ENCODE data around the gene SAMSN1.

The SAMSN1 gene

DNA sequence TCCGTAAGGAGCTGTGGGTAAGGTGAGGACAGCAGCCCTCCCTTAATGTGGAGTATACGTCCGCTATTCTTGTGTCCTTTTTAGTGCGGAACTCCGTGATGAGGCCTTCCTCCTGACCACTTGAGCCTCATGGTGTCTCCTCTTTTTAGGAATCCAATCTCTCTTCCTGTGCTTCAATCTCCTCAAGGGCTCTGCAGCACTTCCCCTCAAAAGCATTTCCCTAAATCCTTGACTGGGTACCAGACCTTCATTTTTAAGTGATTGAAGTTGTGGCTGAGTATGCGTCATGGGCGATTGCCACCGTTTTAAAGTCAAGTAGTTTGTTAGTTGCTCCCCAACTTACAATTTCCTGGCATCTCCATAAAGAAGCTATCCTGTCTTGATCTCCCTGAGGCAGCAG lies 62.8 kb downstream of the SAMSN1 start:
- no peak for DNase-seq

DNA sequence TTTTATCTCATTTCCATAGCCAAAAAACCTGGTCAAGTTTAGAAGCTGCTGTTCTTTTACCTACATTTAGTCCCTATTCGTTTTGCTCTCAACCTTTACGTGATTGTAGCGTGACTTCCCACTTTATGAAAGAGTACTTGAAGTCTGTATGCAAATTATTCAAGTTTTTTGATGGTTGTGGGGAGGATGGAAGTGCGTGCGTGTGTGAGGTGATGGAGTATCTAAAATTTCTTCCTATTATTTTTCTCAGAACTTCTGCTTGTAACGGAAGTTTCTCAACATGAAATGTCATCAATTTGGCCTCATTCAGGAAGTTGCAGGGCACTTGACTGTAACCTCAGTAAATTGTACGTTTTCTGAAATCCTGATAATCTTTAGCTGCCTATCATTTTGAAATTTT lies 64.0 kb downstream of the SAMSN1 start:
- DNase-seq: no peak

DNA sequence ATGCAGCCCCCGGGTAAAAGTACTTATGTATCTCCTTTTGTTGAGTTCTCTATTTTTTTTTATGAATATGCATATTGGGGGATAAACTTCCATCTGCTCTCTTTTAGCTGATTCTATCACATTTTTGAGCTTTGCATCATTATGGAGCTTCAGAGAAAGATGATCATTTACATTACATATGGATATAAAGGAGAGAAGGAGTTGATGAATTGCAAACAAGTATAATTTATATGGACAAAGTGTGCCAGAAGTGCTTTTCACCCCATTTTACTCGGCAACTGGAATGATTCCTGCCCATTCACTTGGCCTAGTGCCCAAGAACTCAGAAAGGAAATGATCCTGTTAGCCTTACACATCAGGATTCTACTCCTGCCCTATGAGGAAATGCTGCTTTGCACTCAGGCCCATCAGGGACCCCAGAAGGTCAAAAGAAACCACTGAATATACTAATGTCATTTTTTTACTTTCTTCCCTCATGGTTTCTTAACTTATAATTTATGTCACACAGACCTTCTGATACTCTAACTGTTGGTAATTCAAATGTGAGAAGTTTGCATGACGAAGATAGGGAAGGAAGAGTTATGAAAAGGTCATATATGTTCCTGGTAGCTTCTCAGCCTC lies 65.6 kb downstream of the SAMSN1 start:
- DNase-seq: no peak

DNA sequence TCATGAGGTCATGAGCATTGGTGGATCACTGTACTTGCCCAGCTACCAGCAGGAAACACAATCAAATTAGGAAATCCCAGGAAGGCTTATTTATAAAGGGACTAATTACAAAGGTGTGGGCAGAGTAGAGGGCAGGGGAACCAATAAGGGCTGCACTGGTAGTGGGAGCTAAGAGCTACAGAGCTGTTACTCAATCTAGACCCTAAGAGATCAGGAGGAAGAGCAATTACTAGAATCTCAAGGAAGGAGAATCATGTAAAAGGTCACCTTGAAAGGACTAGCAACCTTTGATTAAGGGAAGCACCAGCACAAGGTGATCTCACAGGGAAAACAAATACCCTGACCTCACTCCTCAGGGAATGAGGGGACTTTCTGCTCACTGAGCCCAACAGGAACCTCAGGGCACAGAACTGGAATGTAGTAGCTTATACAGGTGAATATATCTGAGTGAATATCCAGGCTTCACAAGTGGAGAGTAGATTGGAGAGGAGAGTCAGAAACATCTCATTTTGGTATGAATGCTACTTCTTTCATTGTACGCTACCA lies 66.8 kb downstream of the SAMSN1 start:
- no peak for DNase-seq

DNA sequence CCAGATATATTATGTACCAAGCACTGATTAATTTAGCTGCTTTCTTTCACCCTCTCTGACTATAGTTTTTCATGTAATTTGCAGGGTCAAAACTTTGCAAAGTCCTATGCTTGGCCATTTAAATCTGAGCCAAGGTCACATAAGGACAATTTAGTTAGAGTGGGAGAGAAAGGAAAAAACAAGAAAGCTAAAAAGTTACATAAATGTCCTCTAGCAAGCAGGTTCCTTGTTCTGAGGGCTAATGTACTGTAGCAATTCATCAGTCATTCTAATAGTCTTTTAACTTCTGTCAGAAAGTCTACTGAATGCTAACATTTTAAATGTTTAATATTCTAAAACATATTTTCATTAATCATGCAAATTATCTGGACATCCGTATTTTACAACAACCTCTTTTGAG lies 68.3 kb downstream of the SAMSN1 start:
- no peak for DNase-seq

DNA sequence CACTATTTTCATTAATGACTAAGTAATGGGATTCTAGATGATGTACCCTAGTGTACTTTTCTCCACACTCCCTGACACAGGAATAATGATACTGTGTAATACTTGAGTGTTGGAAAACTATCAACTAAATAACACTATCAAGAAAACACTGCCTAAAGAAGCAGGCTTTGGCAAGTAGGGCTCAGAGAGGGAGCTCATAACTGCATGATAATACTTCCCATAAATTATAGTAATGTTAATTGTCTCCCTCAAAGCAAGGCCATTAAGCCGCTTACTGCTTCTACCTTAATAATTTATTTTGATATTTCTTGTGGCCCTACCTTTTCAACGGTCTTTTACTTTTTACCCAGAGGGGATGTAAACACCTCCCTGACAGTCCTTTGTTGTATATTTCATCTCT lies 69.0 kb downstream of the SAMSN1 start:
- DNase-seq: no peak

DNA sequence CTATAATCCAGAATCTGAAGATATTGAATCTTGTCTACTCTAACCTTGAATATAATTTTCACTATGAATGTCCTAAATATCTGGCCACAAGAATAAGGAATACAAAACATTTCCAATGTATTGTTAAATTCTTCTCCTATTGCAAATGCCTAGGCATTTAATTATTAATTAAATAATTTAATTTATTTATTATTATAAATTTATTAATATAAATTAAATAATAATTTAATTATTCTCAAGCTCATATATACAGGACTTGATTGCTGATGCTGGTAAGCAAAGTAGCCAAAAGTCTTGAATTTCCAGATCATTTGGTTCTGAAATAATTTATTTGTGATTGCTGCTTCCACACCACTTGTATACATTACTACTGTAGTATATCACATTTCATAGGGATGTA lies 71.1 kb downstream of the SAMSN1 start:
- no peak for DNase-seq

DNA sequence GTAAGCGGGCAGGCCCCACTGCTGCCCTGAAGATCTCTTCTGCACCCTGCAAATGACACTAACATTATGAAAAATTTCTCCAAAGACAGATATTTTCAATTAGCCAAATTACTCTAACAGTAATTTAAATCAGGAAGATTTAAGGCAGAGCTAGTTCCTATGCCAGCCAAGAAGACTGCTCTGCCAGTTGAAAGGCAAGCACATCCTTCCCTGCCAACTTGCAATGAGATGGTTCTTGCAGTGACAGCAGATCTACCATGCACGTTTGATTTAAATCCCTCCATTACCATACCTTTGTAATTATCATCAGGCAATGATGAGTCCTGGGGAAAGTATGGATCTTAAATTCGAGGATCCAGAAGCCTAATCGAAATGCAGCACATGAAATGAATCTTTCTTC lies 76.5 kb downstream of the SAMSN1 start:
- no peak for DNase-seq

DNA sequence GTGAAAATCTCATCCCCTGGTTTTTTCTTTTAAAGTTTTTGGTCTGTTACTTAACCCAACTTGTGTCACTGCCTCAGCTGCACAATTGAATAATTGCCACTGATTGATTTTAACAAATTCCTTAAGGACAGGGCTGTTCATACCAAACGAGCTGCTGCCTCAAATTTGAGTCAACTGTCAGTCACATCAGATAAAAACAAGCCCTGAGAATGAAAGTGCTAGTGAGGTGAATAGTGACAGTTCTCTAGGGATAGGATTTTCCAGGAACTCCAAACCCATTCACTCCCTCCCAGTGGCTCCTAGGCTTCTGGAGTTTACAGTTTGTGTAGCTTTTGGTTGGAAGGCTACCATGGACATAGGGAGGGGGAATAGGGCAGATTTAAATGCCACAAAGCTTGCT lies 79.4 kb downstream of the SAMSN1 start:
- DNase-seq: no peak

DNA sequence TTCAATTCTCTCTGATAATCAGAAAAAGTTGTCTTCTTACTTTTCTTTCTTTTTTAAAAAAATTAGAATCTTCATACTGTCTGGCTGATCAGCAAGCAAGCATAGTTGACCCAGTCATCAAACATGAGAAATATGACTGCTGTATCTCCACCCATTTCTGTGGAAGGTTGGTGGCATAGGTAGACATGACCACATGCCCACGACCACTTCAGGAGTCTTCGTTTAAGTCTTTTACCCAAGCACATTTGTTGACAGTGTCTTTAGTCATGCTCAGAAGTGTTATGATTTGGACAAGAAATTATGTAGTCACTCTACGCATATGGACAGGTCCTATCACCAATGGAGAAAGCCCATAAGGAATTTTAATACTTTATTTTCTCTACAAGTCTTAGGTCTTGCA lies 88.4 kb downstream of the SAMSN1 start:
- DNase-seq: no peak

DNA sequence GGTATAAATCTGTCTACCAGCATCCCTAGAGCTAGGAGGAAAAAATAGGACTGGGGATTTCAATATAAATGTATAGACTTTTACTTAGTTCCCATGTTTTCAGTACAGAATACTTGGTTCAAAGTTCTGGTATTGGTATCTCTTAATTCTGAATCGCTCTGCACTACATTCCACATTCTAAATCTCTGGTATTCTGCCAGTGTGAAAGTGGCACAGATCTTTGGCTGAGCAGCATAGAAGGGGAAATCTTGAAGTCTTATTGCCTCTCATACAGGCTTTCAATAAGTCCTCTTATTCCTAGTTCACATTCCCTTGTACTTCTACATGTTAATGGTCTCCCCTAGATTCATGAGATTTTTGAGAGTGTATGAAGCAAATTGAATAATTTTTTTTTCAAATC lies 89.2 kb downstream of the SAMSN1 start:
- DNase-seq: no peak

DNA sequence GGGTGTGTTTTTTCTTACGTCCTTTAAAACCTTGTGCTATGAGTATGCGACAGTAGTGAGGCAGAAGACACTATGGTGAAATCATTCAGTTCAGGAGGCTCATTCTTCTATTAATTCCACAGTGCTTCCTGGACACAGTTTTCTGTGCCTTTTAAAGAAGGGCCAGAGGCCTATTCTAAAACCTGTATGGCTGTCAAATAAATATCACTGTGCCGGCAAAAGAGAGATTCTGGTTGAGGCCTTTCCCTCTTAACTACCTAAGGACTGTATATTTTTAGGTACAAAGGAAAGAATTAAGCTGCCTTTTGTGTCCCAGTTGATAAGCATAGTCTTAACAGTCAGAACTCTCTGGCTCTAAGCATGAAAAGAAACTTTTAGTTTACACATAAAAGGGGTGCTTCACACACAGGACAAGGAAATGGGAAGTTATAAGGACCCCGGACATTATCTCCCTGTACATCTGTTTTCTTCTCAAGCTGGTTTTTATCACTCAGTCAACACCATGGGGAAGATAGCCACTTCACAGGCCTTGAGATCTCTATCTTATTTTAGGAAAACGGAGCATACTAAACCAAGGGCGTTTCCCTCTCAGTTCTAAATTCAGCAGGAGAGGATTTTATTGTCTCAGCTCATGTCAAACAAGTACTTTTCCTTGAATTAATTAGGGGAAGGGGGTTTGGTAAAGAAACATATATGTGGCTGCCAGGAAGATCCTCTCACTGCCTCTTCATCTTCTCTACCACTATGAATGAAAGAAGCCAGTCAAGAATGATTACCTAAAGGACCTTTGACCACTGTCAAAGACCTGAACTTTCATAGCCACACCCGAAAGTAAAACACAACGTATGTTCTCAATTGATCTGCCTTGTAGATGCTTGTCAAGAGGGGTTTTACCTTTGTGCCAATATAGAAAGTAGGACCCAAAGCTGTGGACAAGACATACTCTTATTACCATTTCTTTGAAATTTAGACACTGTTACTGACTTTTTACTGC lies 91.8 kb downstream of the SAMSN1 start:
- DNase-seq: no peak

DNA sequence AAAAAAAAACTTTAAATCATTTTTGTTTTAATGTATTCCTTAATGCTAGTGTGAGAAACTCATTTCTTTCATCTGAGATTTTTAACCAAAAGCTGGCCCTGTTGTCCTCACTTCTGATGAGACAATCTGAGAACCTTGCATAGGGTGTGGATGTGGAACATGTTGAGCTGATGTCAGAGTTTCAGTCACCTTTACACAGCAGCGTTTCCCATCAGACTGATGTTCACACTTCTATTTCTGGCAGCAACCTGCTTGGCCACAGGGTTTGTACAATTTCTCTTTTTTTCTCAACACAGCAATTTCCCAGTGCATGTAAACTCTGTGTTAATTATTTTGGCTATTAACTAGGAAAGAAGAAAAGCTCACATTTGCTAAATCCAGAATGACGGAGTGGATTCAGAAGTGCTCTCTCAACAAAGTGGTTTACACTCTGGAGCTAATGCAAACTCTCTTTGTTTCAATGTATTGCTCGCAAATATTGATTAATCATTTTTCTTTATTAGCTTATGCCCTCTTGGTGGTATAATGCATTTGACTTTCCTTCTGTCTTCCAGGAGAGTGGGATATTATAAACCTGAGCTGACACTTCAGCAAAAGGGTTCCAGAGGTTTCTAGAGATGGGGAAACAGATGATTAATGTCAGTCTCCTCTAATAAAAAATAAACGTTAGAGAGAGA lies 92.6 kb downstream of the SAMSN1 start:
- DNase-seq: no peak

DNA sequence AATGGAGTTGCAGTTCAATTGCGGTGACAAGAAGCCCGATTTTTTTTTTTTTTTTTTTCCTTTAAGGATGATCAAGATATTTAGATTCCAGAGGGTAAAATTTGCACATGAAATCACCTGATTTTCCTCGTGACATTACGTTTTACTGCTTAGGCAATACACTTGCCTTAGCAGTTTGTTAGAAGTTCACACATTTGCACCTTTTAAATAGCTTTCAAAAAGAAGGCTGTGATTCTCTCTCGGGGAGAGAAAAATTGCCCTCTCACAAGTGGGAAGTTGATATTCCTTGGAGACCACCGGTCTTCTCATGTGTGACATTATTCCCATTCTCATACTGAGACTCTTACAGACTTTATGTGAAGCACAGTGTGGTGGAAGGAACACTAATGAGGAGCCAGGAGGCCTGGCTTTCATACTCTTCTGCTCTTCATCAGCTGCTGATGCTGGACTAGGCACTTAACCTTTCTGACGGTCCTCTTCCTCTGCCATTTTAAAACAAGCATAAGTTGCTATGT lies 93.3 kb downstream of the SAMSN1 start:
- no peak for DNase-seq

DNA sequence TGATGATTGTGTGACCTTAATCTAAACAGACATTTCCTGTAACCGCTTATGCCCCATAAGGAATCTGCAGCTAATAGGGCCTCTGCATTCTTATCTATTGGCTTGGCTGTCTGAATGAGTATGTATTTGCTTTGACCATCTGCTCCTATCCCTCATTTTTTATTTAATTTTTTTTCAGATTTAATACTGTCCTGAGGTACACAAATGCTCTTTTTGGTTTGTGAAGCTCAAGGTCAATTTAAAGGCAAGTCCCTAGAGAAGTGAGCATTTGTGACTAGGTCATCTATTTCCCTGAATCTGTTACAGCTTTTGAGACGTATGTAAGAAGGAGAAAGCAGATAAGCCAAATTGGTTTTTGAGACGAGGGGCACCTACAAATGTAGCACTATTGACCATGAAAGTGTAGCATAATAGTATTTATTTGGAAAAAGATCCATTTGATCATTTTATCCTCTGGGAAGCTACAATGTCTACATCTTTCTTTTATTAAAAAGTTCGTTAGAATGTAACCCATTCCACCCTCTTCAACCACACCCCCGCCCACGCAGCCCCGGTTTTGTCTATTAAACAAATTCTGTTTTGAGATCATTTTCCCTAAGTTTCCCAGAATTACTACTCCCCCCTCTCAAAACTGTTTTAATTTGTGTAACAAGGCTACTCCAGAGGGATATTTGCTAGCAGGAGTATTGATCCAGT lies 93.9 kb downstream of the SAMSN1 start:
- no peak for DNase-seq

DNA sequence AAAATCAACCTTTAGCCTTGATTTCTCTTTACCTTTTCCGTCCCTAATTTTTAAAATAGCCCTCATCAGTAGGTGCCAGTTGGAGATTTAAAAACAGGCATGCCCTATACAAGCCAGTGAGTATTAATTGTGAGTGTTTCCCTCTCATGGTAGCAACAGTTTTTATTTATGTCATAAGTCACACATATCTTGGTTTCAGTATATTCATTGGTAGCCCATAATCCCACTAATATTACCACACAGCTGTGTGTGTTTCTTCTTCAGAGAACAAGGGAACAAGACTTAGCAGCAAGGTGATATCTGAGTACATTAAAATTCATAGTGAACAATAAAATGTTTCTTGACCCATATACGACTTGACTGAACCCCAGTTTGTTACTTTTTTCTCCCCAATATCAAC lies 94.6 kb downstream of the SAMSN1 start:
- DNase-seq: no peak

DNA sequence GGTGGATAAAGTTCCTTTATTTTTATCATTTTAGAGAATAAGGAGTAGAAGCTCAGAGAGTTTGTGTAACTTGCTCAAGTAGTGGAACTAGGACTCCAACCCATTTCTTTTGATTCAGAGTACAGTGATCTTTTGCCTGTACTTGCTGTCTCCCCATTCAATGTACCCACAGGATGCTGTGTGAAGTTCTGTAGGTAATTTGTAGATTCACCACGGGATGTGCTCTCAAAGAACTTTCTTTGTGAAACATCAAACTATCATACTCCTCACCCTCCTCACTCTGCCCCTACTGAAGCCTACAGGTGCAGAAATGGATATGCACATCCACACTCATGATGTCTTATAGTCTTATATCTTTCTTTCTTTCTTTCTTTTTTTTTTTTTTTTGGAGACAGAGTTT lies 97.3 kb downstream of the SAMSN1 start:
- DNase-seq: no peak

DNA sequence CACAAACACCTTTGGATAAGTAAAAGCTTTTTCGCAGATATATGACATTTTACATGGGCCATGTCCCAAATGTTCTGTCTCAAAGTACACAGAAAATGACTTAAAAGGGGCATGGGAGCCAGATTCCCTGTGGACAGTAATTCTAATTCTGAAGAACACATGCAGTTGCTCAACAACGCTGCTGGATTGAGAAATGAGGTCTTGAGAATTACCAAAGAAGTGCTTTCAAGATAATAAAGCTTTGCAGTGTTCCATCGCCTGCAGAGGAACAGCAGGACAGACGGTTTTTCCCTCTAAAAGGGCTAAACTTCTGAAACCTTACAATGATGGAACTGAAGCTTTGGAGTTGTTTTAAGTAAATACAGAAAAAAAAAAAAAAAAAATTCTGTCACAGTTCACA lies 107.9 kb downstream of the SAMSN1 start:
- no peak for DNase-seq

DNA sequence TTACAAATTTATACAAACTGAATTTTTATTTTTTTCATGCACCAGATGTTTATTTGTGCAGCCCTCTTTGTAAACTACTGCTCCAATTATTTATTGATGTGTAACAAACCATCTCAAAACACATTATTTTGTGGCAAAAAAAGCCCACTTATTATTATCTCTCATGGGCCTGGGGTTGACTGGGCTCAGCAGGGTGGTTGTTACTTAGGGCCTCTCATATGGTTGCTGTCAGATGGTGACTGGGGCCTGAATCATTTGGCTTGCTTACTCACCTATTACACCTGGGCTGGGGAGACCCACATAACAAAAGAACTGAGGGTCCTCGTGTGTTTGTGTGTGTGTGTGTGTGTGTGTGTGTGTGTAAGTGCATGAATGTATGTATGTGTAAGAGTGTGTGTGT lies 110.7 kb downstream of the SAMSN1 start:
- DNase-seq: no peak
